NB4 (cell line): ENCODE measurements around the gene PPEF2.

Source experiments
- DNase-seq: peaks from one replicate; pipeline ENCODE4 v3.0.0; 2010; ENCODE audit warnings: low read depth
- H3K4me3 ChIP-seq: one replicate; pipeline ENCODE4 v1.5.1; 2011; ENCODE audit warnings: mild to moderate bottlenecking, low read depth, low read length, moderate library complexity
- CTCF ChIP-seq: IDR thresholded peaks from one replicate; pipeline ENCODE4 v1.5.1; 2012; ENCODE audit warnings: low read depth, low read length
- MAX ChIP-seq: IDR thresholded peaks from 2 replicates; pipeline ENCODE4 v1.6.1; 2011; ENCODE audit warnings: low read depth, low read length
- MYC ChIP-seq: IDR thresholded peaks from 2 replicates; pipeline ENCODE4 v1.6.1; 2011; ENCODE audit warnings: low read depth, low read length
- POLR2A ChIP-seq: IDR thresholded peaks from 2 replicates; pipeline ENCODE4 v1.6.1; 2011; ENCODE audit warnings: mild to moderate bottlenecking; ENCODE audit not compliant: insufficient read length; ENCODE audit errors: extremely low read depth

The PPEF2 gene

GRCh38 chr4:75821966-75822365 is 80.3 kb downstream of the PPEF2 start:
- no peak overlapping the region for H3K4me3 ChIP-seq
- DNase-seq = no peak
- TF ChIP-seq MYC = no peak
- TF ChIP-seq CTCF = no peak
- TF ChIP-seq POLR2A = no peak
- no peak for TF ChIP-seq MAX

GRCh38 chr4:75821216-75821615 is 81.0 kb downstream of the PPEF2 start:
- DNase-seq = no peak
- H3K4me3 ChIP-seq = no peak overlapping the region
- TF ChIP-seq POLR2A (no peak), MYC (no peak), MAX (no peak)

DNA sequence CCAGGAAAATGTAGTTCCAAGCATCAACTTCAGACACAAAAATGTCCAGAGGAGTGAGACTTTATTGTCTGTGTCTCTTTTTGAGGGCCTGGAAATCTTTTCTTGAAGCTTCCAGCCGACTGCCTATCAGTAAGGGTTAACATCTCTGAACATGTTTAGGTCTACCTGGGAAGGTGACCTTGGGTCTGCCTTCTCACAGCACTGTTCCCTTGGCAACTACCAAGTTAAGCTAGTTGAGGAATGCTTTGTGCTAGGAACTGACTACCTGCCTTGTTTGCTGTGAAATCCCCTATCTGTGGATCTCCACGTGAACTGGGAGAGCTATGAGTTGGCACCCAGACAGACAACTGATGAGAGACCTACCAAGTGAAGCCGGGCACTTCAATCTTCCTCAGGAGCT is 81.6 kb downstream of the PPEF2 start:
- DNase-seq = no peak
- TF ChIP-seq POLR2A = no peak
- TF ChIP-seq MAX = no peak
- TF ChIP-seq CTCF = no peak
- no peak for TF ChIP-seq MYC
- H3K4me3 ChIP-seq = no peak overlapping the region

DNA sequence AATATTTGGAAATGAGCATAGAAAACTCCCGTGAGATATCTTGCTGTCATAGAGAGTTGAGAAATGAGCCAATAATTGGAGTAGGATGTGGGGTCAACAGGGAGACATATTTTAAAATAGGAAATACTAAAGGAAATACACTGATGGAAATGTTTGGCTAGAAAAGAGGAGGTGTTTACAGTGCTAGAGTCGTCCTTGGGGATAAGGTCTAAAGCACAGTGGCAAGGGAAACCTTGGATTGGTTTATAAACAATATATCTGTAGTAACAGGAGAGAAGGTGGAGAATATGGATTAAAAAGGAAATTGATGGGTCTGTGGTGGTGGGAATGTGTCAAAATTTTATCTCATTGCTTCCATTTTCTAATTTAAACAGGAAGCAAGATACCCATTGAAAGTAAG is 82.1 kb downstream of the PPEF2 start:
- no peak overlapping the region for H3K4me3 ChIP-seq
- TF ChIP-seq CTCF (no peak), POLR2A (no peak), MYC (no peak), MAX (no peak)

DNA sequence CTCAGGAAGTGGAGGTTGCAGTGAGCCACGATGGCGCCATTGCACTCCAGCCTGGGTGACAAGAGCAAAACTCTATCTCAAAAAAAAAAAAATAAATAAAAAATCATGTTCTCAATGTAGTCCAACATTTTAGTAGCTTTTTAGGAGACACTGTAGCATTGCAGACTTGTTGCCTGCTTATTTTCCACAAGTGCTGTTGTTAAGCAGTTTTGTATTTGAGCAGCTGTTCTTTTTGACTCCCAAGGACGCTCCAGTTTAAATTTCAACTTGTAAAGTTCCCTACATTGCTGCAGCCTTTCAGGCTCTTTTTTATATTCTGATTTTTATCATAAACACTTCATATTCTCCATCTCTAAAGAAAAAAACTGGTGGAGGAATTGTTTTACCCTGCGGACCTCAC is 83.1 kb downstream of the PPEF2 start:
- TF ChIP-seq MYC = no peak
- TF ChIP-seq POLR2A = no peak
- no peak for TF ChIP-seq MAX
- TF ChIP-seq CTCF = no peak
- H3K4me3 ChIP-seq = no peak overlapping the region
- no peak for DNase-seq

More for the DNA sequence above, 82.1 kb downstream of the PPEF2 start:
- no peak for DNase-seq

GRCh38 chr4:75817901-75818300 is 84.4 kb downstream of the PPEF2 start:
- H3K4me3 ChIP-seq = no peak overlapping the region
- TF ChIP-seq MAX = no peak
- TF ChIP-seq CTCF = no peak
- TF ChIP-seq POLR2A = no peak
- no peak for TF ChIP-seq MYC
- no peak for DNase-seq
